Measurements from ENCODE around the gene TNN.

DNA sequence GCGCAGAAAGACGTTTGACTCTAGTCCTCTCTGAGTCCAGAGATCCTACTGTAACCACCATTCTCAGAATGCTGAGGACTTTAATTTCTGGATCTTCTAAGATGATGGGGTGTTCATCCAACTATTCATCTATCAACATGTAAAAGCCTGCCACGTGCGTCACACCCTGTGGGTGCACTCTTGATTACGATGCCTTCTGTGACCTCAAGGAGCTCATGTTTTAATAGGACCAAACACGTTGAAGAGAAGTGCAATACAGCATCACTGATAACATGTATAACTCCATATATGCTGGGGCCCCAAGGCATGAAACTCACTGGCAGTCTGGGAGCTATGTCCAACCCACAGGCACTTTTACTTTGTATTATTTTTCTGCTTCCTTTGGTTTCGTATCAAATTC is 105.9 kb downstream of the TNN start:
- TF ChIP-seq, protein P1, sequence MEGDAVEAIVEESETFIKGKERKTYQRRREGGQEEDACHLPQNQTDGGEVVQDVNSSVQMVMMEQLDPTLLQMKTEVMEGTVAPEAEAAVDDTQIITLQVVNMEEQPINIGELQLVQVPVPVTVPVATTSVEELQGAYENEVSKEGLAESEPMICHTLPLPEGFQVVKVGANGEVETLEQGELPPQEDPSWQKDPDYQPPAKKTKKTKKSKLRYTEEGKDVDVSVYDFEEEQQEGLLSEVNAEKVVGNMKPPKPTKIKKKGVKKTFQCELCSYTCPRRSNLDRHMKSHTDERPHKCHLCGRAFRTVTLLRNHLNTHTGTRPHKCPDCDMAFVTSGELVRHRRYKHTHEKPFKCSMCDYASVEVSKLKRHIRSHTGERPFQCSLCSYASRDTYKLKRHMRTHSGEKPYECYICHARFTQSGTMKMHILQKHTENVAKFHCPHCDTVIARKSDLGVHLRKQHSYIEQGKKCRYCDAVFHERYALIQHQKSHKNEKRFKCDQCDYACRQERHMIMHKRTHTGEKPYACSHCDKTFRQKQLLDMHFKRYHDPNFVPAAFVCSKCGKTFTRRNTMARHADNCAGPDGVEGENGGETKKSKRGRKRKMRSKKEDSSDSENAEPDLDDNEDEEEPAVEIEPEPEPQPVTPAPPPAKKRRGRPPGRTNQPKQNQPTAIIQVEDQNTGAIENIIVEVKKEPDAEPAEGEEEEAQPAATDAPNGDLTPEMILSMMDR (conservative IDR thresholded peaks at IDR 0.05 in 1 of 2, IDR thresholded peaks at IDR 0.05 in 1 of 2; ENCODE audit: low read depth in 1 of 2, low read length in 2 of 2) = no peak
- TF ChIP-seq EZH2 (IDR thresholded peaks at IDR 0.05; ENCODE audit: low read length, missing control alignments) = no peak
